GM12878 (cell line): Measurements from ENCODE around the gene CLASRP. TPM values are rescaled to one million over a fixed set of nuclear protein-coding genes. Genes with fewer than 3 reads are reported as not detected.

Experiments used
- ATAC-seq: fragments of 200-7000 bp; cut with Tn5 transposase; 3 replicates; pipeline ENCODE4 v1.9.1; 2020; ENCODE audit warnings: mild to moderate bottlenecking, moderate library complexity
- BruUV-seq: library from RNA; stranded (reverse); fragments of 400-500 nt; replicated peaks from 2 replicates; lab custom pipeline; 2021; lab: Mats Ljungman, UMichigan
- CTCF ChIA-PET: fragments of 300-600 bp; sonication (Branson Sonifier 250); formaldehyde crosslinking; extraction: SDS; loops from one replicate; lab custom pipeline; 2021; ENCODE audit warnings: inconsistent platforms; lab: Yijun Ruan, JAX
- POLR2A ChIA-PET: fragments of 350-600 bp; formaldehyde crosslinking; extraction: SDS; loops from one replicate; lab custom pipeline; 2021; ENCODE audit warnings: inconsistent platforms; lab: Charles Lee
- RAD21 ChIA-PET: fragments of 300-600 bp; sonication (Branson Sonifier 250); formaldehyde crosslinking; loops from one replicate; lab custom pipeline; 2023; ENCODE audit warnings: antibody characterized with exemption; ENCODE audit not compliant: unreplicated experiment; lab: Charles Lee
- SMC1A ChIA-PET: fragments of 300-600 bp; sonication (Branson Sonifier 250); formaldehyde crosslinking; loops from one replicate; lab custom pipeline; 2023; ENCODE audit not compliant: unreplicated experiment, uncharacterized antibody; lab: Charles Lee
- DNase-seq: peaks from one replicate; pipeline ENCODE4 v3.0.0-alpha.2; 2011; ENCODE audit warnings: low read depth, low spot score
- FAIRE-seq: peaks from 3 replicates; lab custom pipeline; 2011; peaks lifted over from hg19 to GRCh38; lab: Jason Lieb, UNC
- H2AFZ ChIP-seq: 2 replicates; pipeline ENCODE4 v1.6.0; 2011; ENCODE audit warnings: low read depth, low read length, control low read depth; ENCODE audit not compliant: control insufficient read depth
- H3K27ac ChIP-seq: 2 replicates; pipeline ENCODE4 v1.5.1; 2011; ENCODE audit warnings: control low read depth; ENCODE audit not compliant: control insufficient read depth, insufficient read depth
- H3K27me3 ChIP-seq, 2 experiments: replicated peaks in 1 of 2; 2 replicates each; pipeline versions ENCODE4 v1.6.0 to v1.6.1; 2011; ENCODE audit warnings: low read length in 1 of 2; ENCODE audit not compliant: control insufficient read depth in 2 of 2, insufficient read depth in 2 of 2
- H3K36me3 ChIP-seq, 2 experiments: 2 replicates each; pipeline ENCODE4 v1.5.1; 2011; ENCODE audit warnings: low read length in 1 of 2; ENCODE audit not compliant: control insufficient read depth in 2 of 2, insufficient read depth in 2 of 2
- H3K4me1 ChIP-seq: 2 replicates; pipeline ENCODE4 v1.6.1; 2011; ENCODE audit warnings: mild to moderate bottlenecking, low read length, moderate library complexity, mixed read lengths; ENCODE audit not compliant: control insufficient read depth, insufficient read depth
- H3K4me2 ChIP-seq: 2 replicates; pipeline ENCODE4 v1.6.0; 2011; ENCODE audit warnings: control low read depth; ENCODE audit not compliant: control insufficient read depth, insufficient read depth
- H3K4me3 ChIP-seq: fragments of 200-600 bp; sonication (generic); 2 replicates; pipeline ENCODE4 v1.5.1; 2016
- H3K79me2 ChIP-seq: 2 replicates; pipeline ENCODE4 v1.6.0; 2011; ENCODE audit warnings: low read length; ENCODE audit not compliant: control insufficient read depth, insufficient read depth
- H3K9ac ChIP-seq: 2 replicates; pipeline ENCODE4 v1.8.0; 2011; ENCODE audit warnings: low read length, control low read depth, mixed read lengths; ENCODE audit not compliant: control insufficient read depth, insufficient read depth
- H3K9me3 ChIP-seq: replicated peaks from 3 replicates; pipeline ENCODE4 v1.5.1; 2011; ENCODE audit warnings: mild to moderate bottlenecking, low read length; ENCODE audit not compliant: control insufficient read depth, insufficient read depth
- H4K20me1 ChIP-seq: 2 replicates; pipeline ENCODE4 v1.6.0; 2011; ENCODE audit not compliant: control insufficient read depth, insufficient read depth
- BMI1 ChIP-seq: fragments of 450-650 bp; IDR thresholded peaks from 2 replicates; pipeline ENCODE4 v1.6.1; 2016; ENCODE audit warnings: mild to moderate bottlenecking, moderate library complexity, borderline replicate concordance
- KAT2A ChIP-seq: conservative IDR thresholded peaks from 2 replicates; pipeline ENCODE4 v1.6.1; 2011; ENCODE audit warnings: low read depth, low read length; ENCODE audit not compliant: control insufficient read depth
- NBN ChIP-seq: fragments of 450-650 bp; IDR thresholded peaks from 2 replicates; pipeline ENCODE4 v1.6.1; 2016
- SUPT20H ChIP-seq: IDR thresholded peaks from 2 replicates; pipeline ENCODE4 v1.6.1; 2011; ENCODE audit warnings: low read depth, mild to moderate bottlenecking, low read length, moderate library complexity, borderline replicate concordance; ENCODE audit not compliant: control insufficient read depth
- WGBS: methylation state at CpG from one replicate; pipeline ENCODE4 v1.1.6; 2016; ENCODE audit warnings: low lambda C conversion rate; ENCODE audit not compliant: insufficient replicate concordance, insufficient coverage; ENCODE audit errors: missing lambda C conversion rate; 5-methylcytosine and 5-hydroxymethylcytosine counted together
- in situ Hi-C: fragments of 300-500 bp; cut with MboI; formaldehyde crosslinking; loops from 9 replicates; pipeline ENCODE4 v1.14.3; 2018; ENCODE audit warnings: mixed read lengths
- intact Hi-C: fragments of 100-400 bp; cut with micrococcal nuclease; formaldehyde crosslinking; loops from one replicate; pipeline ENCODE4 v1.14.2; 2022; ENCODE audit not compliant: unreplicated experiment
- polyA plus RNA-seq, 11 experiments: library from polyadenylated mRNA; depleted of rRNA in 4 of 11; unstranded in 6 of 11; stranded (reverse) in 5 of 11; fragments of >200 nt; fragmentation: Nextera tagmentation in 4 of 11; fragmentation: Illumina TruSeq in 1 of 11; extraction: Ambion mirVana in 4 of 11; extraction: Trizol in 1 of 11; gene quantifications; 1 replicate in 1 of 11; 2 replicates in 10 of 11; pipeline versions ENCODE4 v1.2.1 to v1.2.3, GENCODE V29; 2011 to 2016; ENCODE audit warnings: inconsistent platforms in 2 of 11, missing spikeins in 2 of 11, low read depth in 1 of 11
- total RNA-seq, 4 experiments: library from RNA; depleted of rRNA in 3 of 4; stranded (reverse); fragments of >200 nt in 3 of 4; fragmentation: Illumina TruSeq in 1 of 4; extraction: Trizol in 1 of 4; gene quantifications; 2 replicates each; pipeline versions ENCODE4 v1.2.1 to v1.2.3, GENCODE V29; 2013 to 2021
- TF ChIP-seq, protein P1 (sequence below): fragments of 150-350 bp; IDR thresholded peaks from 2 replicates; pipeline ENCODE4 v1.6.1; 2016; ENCODE audit warnings: low read depth, low read length
- TF ChIP-seq, protein P2 (sequence below): fragments of 450-650 bp; IDR thresholded peaks from 2 replicates; pipeline ENCODE4 v1.6.1; 2017; ENCODE audit warnings: mild to moderate bottlenecking, moderate library complexity
- TF ChIP-seq, protein P3 (sequence below): fragments of 450-650 bp; IDR thresholded peaks from 2 replicates; pipeline ENCODE4 v1.6.1; 2018; ENCODE audit warnings: borderline replicate concordance, mild to moderate bottlenecking; ENCODE audit not compliant: partially characterized antibody
- TF ChIP-seq, protein P4 (sequence below): IDR thresholded peaks from 2 replicates; pipeline ENCODE4 v1.6.1; 2011; ENCODE audit warnings: mild to moderate bottlenecking, low read depth, low read length, moderate library complexity; ENCODE audit not compliant: insufficient replicate concordance

The CLASRP gene
- total and polyA plus RNA-seq, 10 of the 15 experiments (the other 5 are each of a cell fraction or from before 2014, with no cell fraction given): 0.68 to 75.8 (median 30.2) TPM

DNA sequence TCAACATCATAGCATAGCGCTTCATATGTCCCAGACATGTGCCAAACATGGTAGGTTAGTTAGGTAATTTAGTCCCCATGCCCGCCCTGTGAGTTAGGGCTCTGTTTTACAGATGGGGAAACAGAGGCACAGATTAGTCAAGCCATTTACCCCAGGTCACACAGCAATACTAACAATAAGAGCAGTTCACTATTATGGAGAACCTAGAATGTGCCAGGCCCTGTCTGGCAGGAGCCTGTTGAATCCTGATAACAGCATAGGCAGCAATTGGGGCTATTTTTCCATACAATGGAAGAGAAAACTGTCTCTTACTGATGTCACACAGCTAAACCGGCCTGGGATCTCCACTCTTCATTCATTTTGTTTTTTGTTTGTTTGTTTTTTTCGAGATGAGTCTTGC, 47.6 kb downstream of the CLASRP start:
- no peak overlapping the region for H3K4me3 ChIP-seq
- H2AFZ ChIP-seq: no peak overlapping the region
- no TSS peak for BruUV-seq
- H3K9me3 ChIP-seq: peaks cover 2% of the 10 kb centered on the region; the same call in 2 of the 3 replicates
- H3K4me1 ChIP-seq: no peaks in the 10 kb centered on the region
- SMC1A ChIA-PET: no interaction called here
- H3K36me3 ChIP-seq: peaks cover 10 to 21% of the 10 kb centered on the region in 2 experiments
- no peak for TF ChIP-seq SUPT20H
- TF ChIP-seq, protein P1, sequence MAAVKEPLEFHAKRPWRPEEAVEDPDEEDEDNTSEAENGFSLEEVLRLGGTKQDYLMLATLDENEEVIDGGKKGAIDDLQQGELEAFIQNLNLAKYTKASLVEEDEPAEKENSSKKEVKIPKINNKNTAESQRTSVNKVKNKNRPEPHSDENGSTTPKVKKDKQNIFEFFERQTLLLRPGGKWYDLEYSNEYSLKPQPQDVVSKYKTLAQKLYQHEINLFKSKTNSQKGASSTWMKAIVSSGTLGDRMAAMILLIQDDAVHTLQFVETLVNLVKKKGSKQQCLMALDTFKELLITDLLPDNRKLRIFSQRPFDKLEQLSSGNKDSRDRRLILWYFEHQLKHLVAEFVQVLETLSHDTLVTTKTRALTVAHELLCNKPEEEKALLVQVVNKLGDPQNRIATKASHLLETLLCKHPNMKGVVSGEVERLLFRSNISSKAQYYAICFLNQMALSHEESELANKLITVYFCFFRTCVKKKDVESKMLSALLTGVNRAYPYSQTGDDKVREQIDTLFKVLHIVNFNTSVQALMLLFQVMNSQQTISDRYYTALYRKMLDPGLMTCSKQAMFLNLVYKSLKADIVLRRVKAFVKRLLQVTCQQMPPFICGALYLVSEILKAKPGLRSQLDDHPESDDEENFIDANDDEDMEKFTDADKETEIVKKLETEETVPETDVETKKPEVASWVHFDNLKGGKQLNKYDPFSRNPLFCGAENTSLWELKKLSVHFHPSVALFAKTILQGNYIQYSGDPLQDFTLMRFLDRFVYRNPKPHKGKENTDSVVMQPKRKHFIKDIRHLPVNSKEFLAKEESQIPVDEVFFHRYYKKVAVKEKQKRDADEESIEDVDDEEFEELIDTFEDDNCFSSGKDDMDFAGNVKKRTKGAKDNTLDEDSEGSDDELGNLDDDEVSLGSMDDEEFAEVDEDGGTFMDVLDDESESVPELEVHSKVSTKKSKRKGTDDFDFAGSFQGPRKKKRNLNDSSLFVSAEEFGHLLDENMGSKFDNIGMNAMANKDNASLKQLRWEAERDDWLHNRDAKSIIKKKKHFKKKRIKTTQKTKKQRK: no peak
- TF ChIP-seq, protein P2, sequence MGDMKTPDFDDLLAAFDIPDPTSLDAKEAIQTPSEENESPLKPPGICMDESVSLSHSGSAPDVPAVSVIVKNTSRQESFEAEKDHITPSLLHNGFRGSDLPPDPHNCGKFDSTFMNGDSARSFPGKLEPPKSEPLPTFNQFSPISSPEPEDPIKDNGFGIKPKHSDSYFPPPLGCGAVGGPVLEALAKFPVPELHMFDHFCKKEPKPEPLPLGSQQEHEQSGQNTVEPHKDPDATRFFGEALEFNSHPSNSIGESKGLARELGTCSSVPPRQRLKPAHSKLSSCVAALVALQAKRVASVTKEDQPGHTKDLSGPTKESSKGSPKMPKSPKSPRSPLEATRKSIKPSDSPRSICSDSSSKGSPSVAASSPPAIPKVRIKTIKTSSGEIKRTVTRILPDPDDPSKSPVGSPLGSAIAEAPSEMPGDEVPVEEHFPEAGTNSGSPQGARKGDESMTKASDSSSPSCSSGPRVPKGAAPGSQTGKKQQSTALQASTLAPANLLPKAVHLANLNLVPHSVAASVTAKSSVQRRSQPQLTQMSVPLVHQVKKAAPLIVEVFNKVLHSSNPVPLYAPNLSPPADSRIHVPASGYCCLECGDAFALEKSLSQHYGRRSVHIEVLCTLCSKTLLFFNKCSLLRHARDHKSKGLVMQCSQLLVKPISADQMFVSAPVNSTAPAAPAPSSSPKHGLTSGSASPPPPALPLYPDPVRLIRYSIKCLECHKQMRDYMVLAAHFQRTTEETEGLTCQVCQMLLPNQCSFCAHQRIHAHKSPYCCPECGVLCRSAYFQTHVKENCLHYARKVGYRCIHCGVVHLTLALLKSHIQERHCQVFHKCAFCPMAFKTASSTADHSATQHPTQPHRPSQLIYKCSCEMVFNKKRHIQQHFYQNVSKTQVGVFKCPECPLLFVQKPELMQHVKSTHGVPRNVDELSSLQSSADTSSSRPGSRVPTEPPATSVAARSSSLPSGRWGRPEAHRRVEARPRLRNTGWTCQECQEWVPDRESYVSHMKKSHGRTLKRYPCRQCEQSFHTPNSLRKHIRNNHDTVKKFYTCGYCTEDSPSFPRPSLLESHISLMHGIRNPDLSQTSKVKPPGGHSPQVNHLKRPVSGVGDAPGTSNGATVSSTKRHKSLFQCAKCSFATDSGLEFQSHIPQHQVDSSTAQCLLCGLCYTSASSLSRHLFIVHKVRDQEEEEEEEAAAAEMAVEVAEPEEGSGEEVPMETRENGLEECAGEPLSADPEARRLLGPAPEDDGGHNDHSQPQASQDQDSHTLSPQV: no peak
- TF ChIP-seq BMI1: no peak
- TF ChIP-seq, protein P3, sequence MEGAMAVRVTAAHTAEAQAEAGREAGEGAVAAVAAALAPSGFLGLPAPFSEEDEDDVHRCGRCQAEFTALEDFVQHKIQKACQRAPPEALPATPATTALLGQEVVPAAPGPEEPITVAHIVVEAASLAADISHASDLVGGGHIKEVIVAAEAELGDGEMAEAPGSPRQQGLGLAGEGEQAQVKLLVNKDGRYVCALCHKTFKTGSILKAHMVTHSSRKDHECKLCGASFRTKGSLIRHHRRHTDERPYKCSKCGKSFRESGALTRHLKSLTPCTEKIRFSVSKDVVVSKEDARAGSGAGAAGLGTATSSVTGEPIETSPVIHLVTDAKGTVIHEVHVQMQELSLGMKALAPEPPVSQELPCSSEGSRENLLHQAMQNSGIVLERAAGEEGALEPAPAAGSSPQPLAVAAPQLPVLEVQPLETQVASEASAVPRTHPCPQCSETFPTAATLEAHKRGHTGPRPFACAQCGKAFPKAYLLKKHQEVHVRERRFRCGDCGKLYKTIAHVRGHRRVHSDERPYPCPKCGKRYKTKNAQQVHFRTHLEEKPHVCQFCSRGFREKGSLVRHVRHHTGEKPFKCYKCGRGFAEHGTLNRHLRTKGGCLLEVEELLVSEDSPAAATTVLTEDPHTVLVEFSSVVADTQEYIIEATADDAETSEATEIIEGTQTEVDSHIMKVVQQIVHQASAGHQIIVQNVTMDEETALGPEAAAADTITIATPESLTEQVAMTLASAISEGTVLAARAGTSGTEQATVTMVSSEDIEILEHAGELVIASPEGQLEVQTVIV: no peak
- TF ChIP-seq NBN: no peak
- TF ChIP-seq, protein P4, sequence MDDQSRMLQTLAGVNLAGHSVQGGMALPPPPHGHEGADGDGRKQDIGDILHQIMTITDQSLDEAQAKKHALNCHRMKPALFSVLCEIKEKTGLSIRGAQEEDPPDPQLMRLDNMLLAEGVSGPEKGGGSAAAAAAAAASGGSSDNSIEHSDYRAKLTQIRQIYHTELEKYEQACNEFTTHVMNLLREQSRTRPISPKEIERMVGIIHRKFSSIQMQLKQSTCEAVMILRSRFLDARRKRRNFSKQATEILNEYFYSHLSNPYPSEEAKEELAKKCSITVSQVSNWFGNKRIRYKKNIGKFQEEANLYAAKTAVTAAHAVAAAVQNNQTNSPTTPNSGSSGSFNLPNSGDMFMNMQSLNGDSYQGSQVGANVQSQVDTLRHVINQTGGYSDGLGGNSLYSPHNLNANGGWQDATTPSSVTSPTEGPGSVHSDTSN: no peak
- no peak for TF ChIP-seq KAT2A
- intact Hi-C loops: no loop called here
- H3K9ac ChIP-seq: no peak overlapping the region
- FAIRE-seq: no peak
- ATAC-seq: no peak
- RAD21 ChIA-PET: no interaction called here
- H4K20me1 ChIP-seq: no peaks in the 10 kb centered on the region
- no peak overlapping the region for H3K4me2 ChIP-seq
- no peak for DNase-seq
- in situ Hi-C loops: no loop called here
- no peak overlapping the region for H3K27ac ChIP-seq
- CTCF ChIA-PET: no interaction called here
- WGBS: 98% methylated on average over 4 of the region's 4 CpGs
- POLR2A ChIA-PET: no interaction called here
- no peaks in the 10 kb centered on the region for H3K27me3 ChIP-seq
- H3K79me2 ChIP-seq: peaks cover 20% of the 10 kb centered on the region
